Astrocyte (in vitro differentiated cells and primary cell): ENCODE measurements around the gene SLC36A4. TPM values are rescaled to one million over a fixed set of nuclear protein-coding genes. Genes with fewer than 3 reads are reported as not detected.
A peak's percentile ranks its signal among the peaks of the same experiment; 100 is the strongest.

ENCODE experiments used
- DNase-seq: peaks from one replicate; pipeline ENCODE4 v3.0.0-alpha.2; 2010; ENCODE audit warnings: low read depth
- FAIRE-seq: peaks from 2 replicates; lab custom pipeline; 2011; peaks lifted over from hg19 to GRCh38; lab: Jason Lieb, UNC
- H2AFZ ChIP-seq: 2 replicates; pipeline ENCODE4 v1.6.0; 2012; ENCODE audit warnings: low read depth, low read length, inconsistent platforms
- H3K27ac ChIP-seq: 2 replicates; pipeline ENCODE4 v1.5.1; 2011; ENCODE audit warnings: low read depth, low read length, inconsistent platforms
- H3K27me3 ChIP-seq: 2 replicates; pipeline ENCODE4 v1.6.0; 2011; ENCODE audit warnings: low read length, inconsistent platforms; ENCODE audit not compliant: insufficient read depth
- H3K36me3 ChIP-seq: 2 replicates; pipeline ENCODE4 v1.5.1; 2011; ENCODE audit warnings: low read length, inconsistent platforms; ENCODE audit not compliant: insufficient read depth
- H3K4me1 ChIP-seq: 2 replicates; pipeline ENCODE4 v1.5.1; 2011; ENCODE audit warnings: low read length, inconsistent platforms; ENCODE audit not compliant: insufficient read depth
- H3K4me2 ChIP-seq: 2 replicates; pipeline ENCODE4 v1.6.0; 2012; ENCODE audit warnings: low read length, inconsistent platforms
- H3K4me3 ChIP-seq: 2 replicates; pipeline ENCODE4 v1.5.1; 2011; ENCODE audit warnings: low read depth, mild to moderate bottlenecking, low read length, inconsistent platforms; ENCODE audit not compliant: insufficient read depth
- H3K79me2 ChIP-seq: 2 replicates; pipeline ENCODE4 v1.6.0; 2012; ENCODE audit warnings: mild to moderate bottlenecking, low read length, inconsistent platforms; ENCODE audit not compliant: insufficient read depth
- H3K9ac ChIP-seq: 2 replicates; pipeline ENCODE4 v1.6.0; 2012; ENCODE audit warnings: mild to moderate bottlenecking, low read length, inconsistent platforms
- H3K9me3 ChIP-seq: 2 replicates; pipeline ENCODE4 v1.5.1; 2012; ENCODE audit warnings: low read depth, mild to moderate bottlenecking, low read length, inconsistent platforms; ENCODE audit not compliant: insufficient read depth
- H4K20me1 ChIP-seq: 2 replicates; pipeline ENCODE4 v1.6.0; 2012; ENCODE audit warnings: low read length, inconsistent platforms; ENCODE audit not compliant: insufficient read depth
- H3K27ac Mint-ChIP-seq: one replicate; pipeline ENCODE4 v1.8.0; 2021; ENCODE audit warnings: mild to moderate bottlenecking, mixed read lengths; ENCODE audit not compliant: unreplicated experiment
- H3K27me3 Mint-ChIP-seq: one replicate; pipeline ENCODE4 v1.8.0; 2021; ENCODE audit warnings: low read depth, mixed read lengths; ENCODE audit not compliant: unreplicated experiment
- H3K36me3 Mint-ChIP-seq: one replicate; pipeline ENCODE4 v1.8.0; 2021; ENCODE audit warnings: low read depth, mixed read lengths; ENCODE audit not compliant: unreplicated experiment
- H3K4me1 Mint-ChIP-seq: one replicate; pipeline ENCODE4 v1.8.0; 2021; ENCODE audit warnings: low read depth, mixed read lengths; ENCODE audit not compliant: unreplicated experiment
- H3K4me3 Mint-ChIP-seq: one replicate; pipeline ENCODE4 v1.8.0; 2021; ENCODE audit warnings: mild to moderate bottlenecking, moderate library complexity, mixed read lengths; ENCODE audit not compliant: unreplicated experiment
- H3K9me3 Mint-ChIP-seq: one replicate; pipeline ENCODE4 v1.8.0; 2021; ENCODE audit warnings: mild to moderate bottlenecking, mixed read lengths; ENCODE audit not compliant: unreplicated experiment
- CTCF ChIP-seq: IDR thresholded peaks from 2 replicates; pipeline ENCODE4 v1.5.1; 2011; ENCODE audit warnings: low read depth, mild to moderate bottlenecking, inconsistent platforms, low read length, moderate library complexity; ENCODE audit not compliant: insufficient read depth
- EZH2 ChIP-seq: IDR thresholded peaks from 2 replicates; pipeline ENCODE4 v1.6.1; 2012; ENCODE audit warnings: mild to moderate bottlenecking, low read length, inconsistent platforms; ENCODE audit not compliant: insufficient read depth
- total RNA-seq: library from RNA; stranded (reverse); gene quantifications from 2 replicates; pipeline ENCODE4 v1.2.1, GENCODE V29; 2021

Gene SLC36A4
- total RNA-seq, 1 donor from 2014 or later = 28.3 TPM

GRCh38 chr11:93117565-93117964 lies 80.2 kb downstream of the SLC36A4 start:
- H3K4me1 Mint-ChIP-seq = no peaks in the 10 kb centered on the region
- H3K36me3 Mint-ChIP-seq = no peaks in the 10 kb centered on the region
- Histone ChIP-seq H2AFZ (no peak overlapping the region), H3K4me3 (no peak overlapping the region), H3K79me2 (no peaks in the 10 kb centered on the region), H3K4me2 (no peak overlapping the region), H3K27ac (no peak overlapping the region), H3K9me3 (no peaks in the 10 kb centered on the region), H3K9ac (no peak overlapping the region), H4K20me1 (no peaks in the 10 kb centered on the region), H3K36me3 (no peaks in the 10 kb centered on the region), H3K27me3 (no peaks in the 10 kb centered on the region), H3K4me1 (no peaks in the 10 kb centered on the region)
- DNase-seq (no peak), FAIRE-seq (no peak)
- H3K9me3 Mint-ChIP-seq = peaks cover 3% of the 10 kb centered on the region
- no peak overlapping the region for H3K27ac Mint-ChIP-seq
- no peaks in the 10 kb centered on the region for H3K27me3 Mint-ChIP-seq
- H3K4me3 Mint-ChIP-seq = no peak overlapping the region
- TF ChIP-seq CTCF (no peak), EZH2 (no peak)

GRCh38 chr11:93116641-93117441 lies 81.0 kb downstream of the SLC36A4 start:
- Histone ChIP-seq H3K9me3 (no peaks in the 10 kb centered on the region), H2AFZ (no peak overlapping the region), H3K4me1 (no peaks in the 10 kb centered on the region), H3K4me2 (no peak overlapping the region), H3K79me2 (no peaks in the 10 kb centered on the region), H3K27ac (no peak overlapping the region), H3K27me3 (no peaks in the 10 kb centered on the region), H3K4me3 (no peak overlapping the region), H4K20me1 (no peaks in the 10 kb centered on the region), H3K36me3 (no peaks in the 10 kb centered on the region), H3K9ac (no peak overlapping the region)
- no peak for TF ChIP-seq CTCF
- no peak for TF ChIP-seq EZH2
- FAIRE-seq (no peak), DNase-seq (peak; percentile 18)
- Mint-ChIP-seq H3K4me3 (no peak overlapping the region), H3K9me3 (peaks cover 3% of the 10 kb centered on the region), H3K36me3 (no peaks in the 10 kb centered on the region), H3K27me3 (no peaks in the 10 kb centered on the region), H3K4me1 (no peaks in the 10 kb centered on the region), H3K27ac (no peak overlapping the region)

GRCh38 chr11:93114304-93114703 lies 83.5 kb downstream of the SLC36A4 start:
- H3K36me3 ChIP-seq = no peaks in the 10 kb centered on the region
- H3K4me3 Mint-ChIP-seq = no peak overlapping the region
- peaks cover 6% of the 10 kb centered on the region for H3K9me3 Mint-ChIP-seq
- H3K4me2 ChIP-seq = no peak overlapping the region
- no peak overlapping the region for H3K27ac ChIP-seq
- H4K20me1 ChIP-seq = no peaks in the 10 kb centered on the region
- no peaks in the 10 kb centered on the region for H3K27me3 Mint-ChIP-seq
- no peak overlapping the region for H3K4me3 ChIP-seq
- H2AFZ ChIP-seq = no peak overlapping the region
- TF ChIP-seq EZH2 (no peak), CTCF (no peak)
- no peaks in the 10 kb centered on the region for H3K27me3 ChIP-seq
- DNase-seq = no peak
- H3K27ac Mint-ChIP-seq = no peak overlapping the region
- H3K4me1 Mint-ChIP-seq = peaks cover 7% of the 10 kb centered on the region
- no peaks in the 10 kb centered on the region for H3K4me1 ChIP-seq
- no peaks in the 10 kb centered on the region for H3K9me3 ChIP-seq
- FAIRE-seq = no peak
- no peak overlapping the region for H3K9ac ChIP-seq
- H3K79me2 ChIP-seq = no peaks in the 10 kb centered on the region
- H3K36me3 Mint-ChIP-seq = no peaks in the 10 kb centered on the region
